DMS114 treated with DMSO at 0.1 percent for 48 hours (cell line): Measurements from ENCODE around the gene LCLAT1.
A peak's percentile ranks its signal among the peaks of the same experiment; 100 is the strongest.

Experiments
- DNase-seq: peaks from one replicate; lab custom pipeline; 2025; ENCODE audit not compliant: unreplicated experiment; lab: John Stamatoyannopoulos, UW

The LCLAT1 gene

GRCh38 chr2:30447149-30448045 is at the start of gene LCLAT1:
LCLAT1 (plus strand) TSS chr2:30447246; CDS start chr2:30525591, 78,345 bp downstream.
- DNase-seq, result peak; percentile 43

DNA sequence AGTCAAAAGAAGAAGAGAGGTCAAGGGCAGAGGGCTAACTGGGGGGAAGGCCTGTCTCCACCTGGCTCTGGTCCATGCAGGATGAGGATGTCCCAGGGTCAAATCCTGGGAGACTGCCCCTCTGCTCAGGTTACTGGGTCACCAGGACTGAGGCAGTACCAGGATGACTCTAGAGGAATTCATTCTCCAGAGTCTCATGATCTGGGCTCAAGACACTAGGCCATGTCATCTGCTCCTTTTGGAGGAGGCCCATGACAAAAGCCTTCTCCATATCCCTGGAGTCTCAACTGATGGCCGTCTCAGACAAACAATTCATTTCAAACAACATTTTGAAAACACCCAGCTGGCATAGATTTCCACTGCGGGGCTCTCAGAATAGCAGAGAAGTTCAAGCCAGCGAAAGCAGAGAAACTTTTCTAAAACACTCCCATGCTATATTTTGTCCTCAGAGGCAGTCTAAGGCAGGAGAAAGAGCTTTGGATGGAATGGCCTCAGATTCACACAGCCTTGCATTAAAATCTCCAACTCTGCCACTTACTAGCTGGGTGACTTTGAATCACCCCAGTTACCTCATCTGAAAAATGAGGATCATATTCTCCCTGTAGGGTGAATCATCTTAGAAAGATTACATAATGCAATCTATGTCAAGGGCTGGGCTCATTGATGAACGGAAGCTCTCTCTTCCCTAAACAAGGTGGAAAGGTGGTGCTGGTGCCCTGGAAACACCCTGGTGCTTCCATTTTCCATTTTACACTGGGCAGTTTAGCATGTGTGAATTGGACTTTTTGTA is 48.8 kb upstream of the LCLAT1 start:
- no peak for DNase-seq

DNA sequence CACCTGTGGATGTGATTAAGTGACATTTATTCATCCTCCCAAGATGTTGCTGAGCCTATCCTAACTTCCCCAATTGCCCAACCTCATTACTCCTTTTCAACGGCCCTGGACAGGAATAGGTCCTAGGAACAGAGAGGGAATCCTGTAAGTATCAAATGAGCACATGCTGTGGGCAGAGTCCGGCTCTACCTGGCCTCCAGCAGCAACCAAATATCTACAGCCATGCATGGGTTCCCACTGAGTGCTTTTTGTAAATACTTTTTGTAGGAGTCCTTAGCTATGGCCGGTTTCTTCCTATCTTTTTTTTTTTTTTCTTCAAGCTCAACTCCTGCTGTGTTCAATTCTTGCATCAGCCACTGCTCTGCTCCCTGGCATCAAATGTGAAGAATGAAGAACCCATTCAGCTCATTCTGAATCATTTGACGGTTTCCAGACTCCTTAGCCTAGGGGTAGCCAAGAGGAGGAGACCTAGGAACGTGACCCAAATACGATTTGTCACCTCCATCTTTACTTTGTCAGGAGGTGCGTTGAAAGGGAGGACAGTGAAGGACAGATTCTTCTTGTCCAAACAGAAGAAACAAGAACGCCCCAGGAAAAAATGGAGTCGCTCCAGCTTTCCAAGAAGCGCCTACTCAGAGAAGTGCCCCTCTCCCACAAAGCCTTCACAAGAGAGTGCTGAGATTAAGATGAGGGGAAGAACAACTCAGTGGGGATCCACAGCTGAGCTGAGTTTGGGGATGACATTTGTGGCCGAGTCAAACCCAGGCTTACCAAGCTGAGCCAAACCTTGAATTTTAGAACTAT is 46.7 kb upstream of the LCLAT1 start:
- no peak for DNase-seq

GRCh38 chr2:30402441-30403182 is 44.4 kb upstream of the LCLAT1 start:
- no peak for DNase-seq

- DNase-seq, result no peak
These were observed 43.3 kb upstream of the LCLAT1 start for GRCh38 chr2:30403592-30404312.

- no peak for DNase-seq
These were observed 42.5 kb upstream of the LCLAT1 start for GRCh38 chr2:30404319-30405259.

DNA sequence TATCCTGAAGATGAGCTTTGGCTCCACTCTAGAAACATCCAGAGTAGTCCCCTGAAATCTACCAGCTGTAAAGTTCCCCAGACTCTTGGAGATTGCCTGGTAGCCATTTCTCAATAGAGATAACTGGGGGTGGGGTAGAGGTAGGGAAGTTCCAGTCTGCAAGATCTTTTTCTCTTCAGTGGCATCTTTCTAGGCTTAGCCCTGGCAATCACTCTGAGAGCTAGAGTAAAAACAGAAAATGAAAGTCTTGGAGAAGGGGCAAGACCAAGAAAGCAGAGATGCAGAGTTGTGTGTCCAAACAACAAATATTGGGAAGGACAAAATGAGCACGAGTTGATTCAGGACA is 41.8 kb upstream of the LCLAT1 start:
- DNase-seq, result no peak

- DNase-seq, result no peak
These were observed 40.2 kb upstream of the LCLAT1 start for GRCh38 chr2:30406853-30407252.

DNA sequence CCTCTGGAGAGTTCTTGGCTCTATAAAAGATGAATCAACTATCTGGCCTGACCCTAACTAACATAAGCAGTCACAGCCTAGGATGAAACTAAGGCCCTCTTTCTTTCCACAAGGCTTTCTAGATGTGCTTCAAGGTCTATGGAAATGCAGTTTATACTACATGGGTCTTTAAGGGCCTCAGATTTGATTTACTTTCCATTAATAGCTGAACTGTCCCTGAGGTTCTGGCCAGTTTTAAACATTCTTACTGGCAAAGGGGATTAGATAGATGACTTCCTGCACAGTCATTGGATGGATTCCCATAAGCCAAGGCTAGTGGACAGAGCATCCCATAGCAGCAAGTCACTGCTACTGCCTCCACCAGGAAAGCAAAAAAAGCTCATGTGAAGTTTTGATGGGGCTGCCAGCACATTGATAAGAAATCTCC is 38.1 kb upstream of the LCLAT1 start:
- no peak for DNase-seq

- DNase-seq, result no peak
These were observed 36.8 kb upstream of the LCLAT1 start for GRCh38 chr2:30410217-30410616.

DNA sequence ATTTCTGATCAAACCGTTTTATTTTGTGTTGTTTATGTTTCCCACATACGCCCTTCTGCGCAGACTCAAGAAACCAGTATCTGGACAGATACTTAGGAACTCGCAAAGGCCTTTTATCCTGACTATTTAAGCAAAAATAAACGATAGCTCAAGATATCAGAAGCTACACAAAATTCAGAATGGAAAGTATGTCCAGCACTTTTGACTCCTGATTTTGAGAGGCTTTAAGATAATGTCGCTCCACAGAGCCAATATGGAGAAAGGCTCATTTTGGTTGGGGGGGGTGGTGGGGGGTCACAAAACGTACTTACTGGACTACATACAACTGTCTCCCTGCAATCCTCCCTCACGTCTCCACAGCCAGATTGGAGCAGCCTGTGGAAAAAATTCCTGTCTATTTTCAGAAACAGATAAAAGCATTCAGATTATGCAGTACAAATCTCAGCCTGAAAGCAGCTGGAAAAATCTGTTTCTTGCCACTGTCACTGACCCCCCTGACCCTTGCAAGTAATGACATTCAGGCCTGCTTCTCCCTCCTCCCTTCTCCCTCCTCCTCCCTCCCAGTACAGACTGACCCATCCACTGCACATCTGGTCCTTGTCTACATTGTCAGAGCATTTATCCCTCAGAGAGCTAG is 34.9 kb upstream of the LCLAT1 start:
- DNase-seq, result no peak

GRCh38 chr2:30412684-30413570 is 34.1 kb upstream of the LCLAT1 start:
- DNase-seq, result no peak

DNA sequence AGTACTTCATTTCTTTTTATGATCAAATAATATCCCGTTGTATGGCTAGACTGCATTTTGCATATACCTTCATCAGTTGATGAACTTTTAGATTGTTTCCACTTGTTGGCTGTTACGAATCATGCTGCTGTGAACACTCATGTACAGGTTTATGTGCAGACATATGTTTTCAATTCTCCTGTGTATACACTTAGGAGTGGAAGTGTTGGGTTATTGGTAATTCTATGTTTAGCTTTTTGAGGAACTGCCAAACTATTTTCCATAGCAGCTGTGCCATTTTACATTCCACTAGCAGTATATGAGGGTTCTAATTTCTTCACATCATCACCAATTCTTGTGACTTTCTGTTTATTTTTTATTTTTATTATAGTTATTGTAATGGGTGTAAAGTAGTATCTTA is 32.1 kb upstream of the LCLAT1 start:
- no peak for DNase-seq

DNA sequence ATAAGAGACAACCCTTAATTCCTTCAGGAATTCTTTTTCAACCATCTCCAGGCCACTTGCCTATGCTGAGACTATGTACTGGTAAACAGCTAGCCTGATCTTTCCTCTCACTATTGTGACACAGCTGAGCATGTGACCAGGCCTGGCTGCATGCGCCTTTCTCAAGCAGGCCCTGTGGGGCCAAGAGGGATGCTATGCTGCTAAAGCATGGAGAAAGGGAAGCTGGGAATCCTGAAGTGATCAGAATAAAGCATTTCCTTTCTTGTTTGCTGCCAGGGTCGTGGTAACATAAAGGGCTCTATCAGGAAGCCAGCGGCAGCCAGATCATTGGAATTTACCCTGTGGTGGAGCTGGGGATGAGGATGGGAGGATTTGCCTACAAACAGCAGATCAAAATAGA is 29.8 kb upstream of the LCLAT1 start:
- DNase-seq, result no peak

DNA sequence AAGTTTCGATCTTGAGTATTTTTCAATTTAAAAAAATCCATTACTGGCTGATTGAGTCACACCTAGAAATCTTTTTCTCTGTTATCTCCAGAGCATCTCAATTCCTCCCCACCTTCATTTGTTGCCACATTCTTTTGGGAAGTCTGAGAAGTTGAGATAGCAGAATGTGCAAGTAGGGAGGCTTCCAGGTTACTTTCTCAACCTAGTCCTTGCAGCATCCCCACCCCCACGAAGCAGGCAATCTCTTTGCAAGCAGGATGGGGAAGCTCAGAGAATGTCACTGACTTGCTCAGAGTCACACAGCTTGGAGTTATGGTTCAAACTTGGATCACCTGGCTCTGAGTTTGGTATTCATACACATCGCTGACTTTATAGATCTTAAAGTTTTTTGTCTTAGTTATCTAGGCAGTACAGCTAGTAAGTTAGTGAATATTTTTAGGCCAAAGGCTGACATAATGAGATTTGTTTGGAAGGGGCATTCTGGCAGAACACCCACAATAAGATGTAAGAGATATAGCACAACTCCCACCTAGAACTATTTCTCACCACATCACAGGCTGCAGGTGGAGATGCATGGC is 25.9 kb upstream of the LCLAT1 start:
- DNase-seq, result no peak

DNA sequence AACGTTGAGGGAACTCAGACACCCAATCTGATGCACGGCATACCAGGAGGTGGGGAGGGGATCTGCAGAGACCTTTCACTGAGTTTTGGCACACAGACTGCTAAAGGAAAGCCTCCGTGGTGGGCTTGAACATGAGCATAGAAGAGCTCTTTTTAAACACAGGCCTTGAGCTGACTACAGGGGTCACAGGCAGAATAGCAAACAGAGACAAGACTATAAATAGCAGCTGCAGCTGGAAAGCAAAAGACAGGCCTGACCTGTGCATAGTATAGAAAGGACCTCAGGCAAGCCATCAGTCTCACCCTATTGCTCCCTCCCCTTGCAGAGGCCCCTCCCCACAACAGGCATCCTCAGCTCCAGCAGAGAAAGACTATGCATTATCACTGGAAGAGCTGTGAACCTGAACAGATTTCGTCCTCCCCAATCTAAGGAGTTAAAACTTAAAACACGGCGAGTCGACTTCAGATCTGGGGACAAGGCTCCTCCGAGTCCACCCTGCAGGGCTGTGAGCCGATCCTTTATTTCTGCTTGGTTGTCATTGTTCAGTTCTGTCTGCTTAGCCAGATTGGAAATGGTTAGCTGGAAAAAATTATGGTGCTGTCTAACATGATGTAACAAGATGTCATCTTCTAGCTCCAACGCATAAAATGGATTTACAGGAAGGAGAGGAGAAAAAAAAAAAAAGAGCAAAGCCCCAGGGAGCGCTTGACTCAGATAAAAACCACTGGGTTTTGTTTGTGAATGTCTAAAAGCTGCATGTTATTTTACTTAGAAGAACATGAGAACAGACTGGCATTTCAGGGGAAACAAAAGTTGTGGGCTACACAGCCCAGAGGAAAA is 25.2 kb upstream of the LCLAT1 start:
- no peak for DNase-seq
